GM21390 (cell line): ENCODE results near the gene ELAVL1.
"Not testable (repeated sequence)": the region's sequence is repeated elsewhere in the genome, so short reads cannot be mapped to it uniquely, and the experiment has no call there.

Source experiments
- ATAC-seq: cut with Tn5 transposase; IDR thresholded peaks from one replicate; pipeline ENCODE4 v1.9.1; 2021; ENCODE audit not compliant: unreplicated experiment

The ELAVL1 gene

DNA sequence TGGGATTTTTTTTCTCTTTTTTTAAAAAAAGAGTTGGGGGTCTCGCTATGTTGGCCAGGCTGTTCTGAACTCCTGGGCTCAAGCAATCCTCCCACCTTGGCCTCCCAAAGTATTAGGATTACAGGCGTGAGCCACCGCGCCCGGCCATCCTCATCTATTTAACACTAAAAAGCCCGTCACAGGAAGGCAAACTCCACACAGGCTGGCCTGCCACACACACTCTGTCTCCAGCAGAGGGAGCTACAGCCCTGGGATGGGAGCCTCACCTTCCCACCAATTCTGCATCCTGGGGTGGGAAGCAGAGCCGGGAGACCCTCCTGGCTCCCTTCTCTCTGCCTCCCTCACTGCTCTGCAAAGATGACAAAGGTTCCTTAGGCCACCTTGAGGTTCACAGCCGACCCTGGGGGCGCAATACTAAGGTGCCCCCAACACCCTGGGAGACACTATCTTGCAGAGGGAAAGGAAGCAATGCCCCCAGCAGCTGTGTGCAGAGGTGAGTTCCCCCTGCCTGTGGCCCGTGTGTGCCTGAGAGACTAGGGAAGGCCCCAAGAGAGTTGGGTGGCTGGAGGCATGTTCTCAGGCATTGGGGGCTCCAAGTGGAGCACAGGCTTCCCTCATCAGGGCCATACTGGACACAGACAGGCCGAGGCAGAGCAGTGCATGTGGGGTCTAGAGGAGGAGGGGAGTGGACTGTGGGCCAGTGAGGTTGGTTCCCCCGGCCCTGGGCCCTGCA is 34.6 kb downstream of the ELAVL1 start:
- ATAC-seq, result no peak

DNA sequence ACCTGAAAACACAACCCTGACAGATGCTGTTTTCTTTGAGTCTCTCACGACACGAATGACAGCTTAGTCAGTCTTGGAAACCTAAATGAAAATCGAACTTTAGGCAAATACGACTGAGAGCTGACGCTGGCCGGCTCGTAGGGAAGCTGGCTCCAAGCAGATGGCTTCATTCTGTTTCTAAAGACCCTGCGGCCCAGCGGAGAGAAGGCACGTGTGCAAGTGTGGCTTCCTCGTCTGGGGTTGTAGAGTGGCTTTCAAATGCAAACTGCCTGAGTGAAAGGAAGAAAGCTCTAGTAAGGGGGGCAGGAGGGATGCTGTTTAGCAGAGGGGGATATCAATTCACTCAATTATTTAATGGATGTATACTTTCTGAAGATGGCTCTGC is 35.9 kb downstream of the ELAVL1 start:
- ATAC-seq, result no peak

DNA sequence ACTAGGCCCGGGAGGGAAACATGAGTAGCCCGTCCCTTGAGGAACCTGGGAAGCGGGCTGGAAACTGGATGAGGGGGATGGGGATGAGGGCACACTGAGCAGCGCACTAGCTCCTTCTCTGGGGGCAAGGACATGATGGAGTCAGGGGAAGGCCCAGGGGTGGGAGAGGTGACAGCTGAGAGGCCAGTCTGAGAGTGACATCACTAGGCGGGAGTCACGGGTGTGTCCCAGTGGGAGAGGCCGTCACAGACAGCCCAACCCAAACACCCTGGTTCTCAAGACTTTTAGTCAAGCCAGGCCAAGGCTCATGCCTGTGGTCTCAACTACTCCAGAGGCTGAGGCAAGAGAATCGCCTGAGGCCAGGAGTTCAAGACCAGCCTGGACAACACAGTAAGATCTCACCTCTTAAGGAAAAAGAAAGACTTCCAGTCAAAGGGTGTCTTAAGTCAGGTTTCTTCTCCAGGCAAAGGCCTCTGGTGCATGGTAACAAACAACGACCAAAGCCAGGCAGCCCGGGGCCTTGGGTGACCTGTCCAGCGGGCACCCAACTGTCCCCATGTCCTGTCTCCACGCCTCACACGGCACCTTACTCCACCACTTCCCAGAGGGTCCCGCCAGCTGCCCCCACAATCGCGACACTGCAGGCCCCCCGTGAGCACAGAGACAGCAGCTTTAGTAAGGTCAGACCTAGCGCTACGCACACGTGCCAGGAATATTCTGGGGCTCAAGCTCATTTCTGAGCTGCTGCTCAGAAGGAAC is 36.5 kb downstream of the ELAVL1 start:
- no peak for ATAC-seq

DNA sequence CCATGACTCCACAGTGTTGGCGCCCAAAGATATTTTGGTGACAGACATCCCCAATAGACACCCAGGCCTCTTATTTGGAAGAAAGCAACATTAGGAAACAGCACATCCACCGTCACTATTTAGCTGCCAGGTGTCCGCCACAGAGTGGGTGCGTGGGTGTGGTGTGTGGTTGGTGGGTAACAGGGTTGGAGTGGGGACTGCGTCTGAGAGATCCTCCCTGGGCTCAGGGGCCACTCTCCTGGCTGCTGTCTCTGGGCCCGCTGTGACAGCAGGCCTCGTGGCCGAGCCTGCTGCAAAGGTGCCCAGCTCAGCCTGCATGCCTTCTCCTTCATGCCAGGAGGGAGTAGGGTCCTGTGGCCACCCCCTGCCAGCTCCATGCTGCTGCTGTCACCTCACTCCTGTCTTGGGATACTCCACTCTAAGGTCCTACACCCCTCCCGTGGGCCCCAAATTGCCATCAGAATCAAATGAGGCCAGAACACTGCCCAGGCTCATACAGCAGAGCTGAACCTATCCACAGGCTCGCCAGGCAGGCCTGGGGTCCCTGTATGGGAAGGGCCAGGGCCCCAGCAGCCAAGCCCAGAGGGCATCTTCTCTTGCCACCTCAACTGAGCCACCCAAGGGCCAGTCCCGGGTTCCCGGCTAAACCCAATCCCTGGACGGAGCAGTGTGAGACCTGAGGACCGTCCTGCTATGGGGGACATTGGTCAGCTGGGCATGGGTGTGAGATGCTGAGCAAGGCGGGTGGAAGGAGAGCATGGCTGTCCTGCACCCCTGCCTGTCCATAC is 37.2 kb downstream of the ELAVL1 start:
- no peak for ATAC-seq

DNA sequence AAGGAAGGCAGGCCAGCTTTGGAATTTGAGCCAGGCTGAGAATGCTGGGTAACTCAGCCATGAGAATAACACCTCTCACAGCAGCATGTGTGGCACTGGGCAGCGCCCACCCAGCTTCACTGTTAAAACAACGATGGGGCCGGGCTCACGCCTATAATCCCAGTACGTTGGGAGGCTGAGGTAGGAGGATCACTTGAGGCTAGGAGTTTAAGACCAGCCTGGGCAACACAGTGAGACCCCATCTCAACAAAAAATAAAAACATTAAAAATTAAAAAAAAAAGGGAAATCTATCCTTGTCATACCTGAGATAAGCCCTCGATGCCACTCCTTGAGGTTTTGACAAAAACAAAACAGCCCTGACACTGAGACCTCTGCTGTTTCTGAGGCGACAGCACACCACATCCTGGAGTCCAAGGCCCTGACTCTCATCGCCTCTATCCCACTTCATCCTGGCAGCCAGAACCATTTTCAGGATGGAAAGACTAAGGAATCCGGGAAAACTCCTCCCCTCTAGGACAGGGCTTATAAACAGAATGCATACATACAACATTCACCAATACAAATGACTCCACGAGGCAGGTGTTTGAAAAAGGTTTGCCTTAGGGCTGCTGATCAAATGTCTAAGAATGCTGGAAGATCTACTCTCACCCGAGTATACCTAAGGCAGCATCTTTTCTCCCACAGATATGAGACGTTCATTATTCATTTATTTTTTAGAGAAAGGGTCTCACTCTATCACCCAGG is 39.3 kb downstream of the ELAVL1 start:
- ATAC-seq, result no peak

DNA sequence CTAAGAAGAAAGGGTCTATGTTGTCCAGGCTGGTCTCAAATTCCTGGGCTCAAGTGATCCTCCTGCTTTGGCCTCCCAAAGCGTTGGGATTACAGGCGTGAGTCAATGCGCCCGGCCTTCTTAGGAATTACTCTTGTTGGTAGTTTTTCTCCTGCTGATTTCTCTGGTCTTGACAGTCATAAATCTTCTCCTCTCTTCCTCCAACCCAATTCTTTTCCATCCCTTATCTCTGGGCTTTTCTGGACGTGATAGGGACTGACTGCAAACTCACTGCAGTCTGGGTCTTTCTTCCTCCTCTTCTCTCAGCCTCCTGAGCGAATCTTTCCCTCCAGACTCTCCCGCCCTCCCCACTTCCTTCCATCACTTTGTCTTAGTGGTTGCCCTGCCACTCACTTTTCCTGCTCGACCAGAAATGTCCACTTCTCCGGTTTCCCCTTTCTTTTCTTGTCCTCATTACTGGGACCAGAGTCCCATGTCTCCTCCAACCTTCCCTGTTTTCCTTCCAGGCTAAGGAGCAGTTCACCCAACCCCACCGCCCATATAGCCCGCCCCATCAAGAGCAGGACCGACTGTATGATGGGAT is 40.1 kb downstream of the ELAVL1 start:
- no peak for ATAC-seq

DNA sequence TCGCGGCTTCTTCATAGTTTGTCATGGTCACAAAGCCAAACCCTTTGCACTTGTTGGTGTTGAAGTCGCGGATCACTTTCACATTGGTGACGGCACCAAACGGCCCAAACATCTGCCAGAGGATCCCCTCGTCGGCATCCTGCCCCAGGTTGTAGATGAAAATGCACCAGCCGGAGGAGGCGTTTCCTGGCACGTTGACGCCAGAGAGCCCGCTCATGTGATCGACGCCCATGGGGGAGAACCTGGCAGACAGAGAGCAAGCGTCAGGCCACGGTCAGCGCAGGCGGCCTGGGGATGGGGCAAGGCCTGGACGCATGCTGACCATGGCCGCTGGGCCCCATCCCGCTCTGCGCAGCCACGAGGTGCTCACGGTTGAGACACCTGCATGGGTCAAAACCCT is 41.9 kb downstream of the ELAVL1 start:
- ATAC-seq, result no peak

DNA sequence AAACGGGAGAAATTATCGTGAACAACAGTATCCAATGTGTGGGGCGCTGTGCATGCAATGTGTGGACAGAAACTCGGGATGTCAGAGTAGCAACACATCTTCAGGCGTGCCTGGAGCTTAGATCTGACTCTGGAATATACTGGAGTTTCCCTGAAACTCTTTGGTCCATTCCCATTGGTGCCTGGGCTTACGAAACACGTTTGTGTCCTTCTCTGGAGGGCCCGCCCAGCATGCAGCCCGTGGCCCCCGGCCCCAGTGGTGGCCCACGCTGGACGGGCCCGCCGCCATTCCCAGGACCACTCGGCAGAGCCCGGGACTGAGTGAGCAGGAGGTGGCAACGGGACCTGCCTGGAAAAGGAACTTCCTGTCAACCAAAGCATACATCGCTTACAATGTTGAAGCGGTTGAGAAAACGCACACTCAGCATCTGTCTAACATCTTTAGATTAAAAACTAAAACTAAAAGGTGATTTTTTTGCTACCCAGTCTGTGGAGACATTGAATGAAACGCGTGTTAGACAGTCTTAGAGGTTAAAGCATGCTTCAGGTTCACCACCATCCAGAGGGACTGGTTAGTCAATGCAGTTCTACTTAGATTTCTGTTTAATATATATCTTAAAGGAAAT is 42.7 kb downstream of the ELAVL1 start:
- ATAC-seq, result no peak

DNA sequence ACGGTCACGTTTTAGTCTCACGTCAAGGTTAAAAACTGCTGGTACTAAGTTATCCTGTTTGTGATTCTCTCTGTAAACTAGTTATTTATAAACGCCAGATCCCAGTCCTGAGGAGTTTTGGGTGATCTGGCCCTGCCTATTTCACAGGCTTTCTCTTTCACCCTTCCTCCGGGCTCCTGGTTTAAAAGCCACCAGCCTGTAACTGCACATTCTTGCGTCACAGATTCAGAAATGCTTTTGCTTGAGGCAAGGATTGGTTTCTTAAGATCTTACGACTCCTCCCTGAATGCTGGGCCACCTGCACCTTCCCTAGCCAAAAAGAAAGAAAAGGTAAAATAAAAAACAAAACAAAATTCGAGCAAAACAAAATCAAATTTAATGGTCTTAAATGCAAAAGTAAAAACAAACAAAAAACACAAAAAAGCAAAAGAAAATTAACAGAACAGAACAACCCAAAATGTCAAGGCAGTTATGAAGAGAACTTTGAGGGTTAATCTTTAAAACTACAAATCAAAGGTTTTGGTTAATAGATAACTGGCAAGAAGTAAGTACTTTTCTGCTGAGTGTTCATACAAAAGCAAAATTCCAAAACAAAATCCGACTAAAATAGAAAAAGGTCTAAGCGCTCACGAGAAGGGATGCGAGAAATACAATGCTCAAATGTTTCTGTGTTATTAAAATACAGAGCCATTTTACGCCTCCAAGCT is 43.4 kb downstream of the ELAVL1 start:
- no peak for ATAC-seq

DNA sequence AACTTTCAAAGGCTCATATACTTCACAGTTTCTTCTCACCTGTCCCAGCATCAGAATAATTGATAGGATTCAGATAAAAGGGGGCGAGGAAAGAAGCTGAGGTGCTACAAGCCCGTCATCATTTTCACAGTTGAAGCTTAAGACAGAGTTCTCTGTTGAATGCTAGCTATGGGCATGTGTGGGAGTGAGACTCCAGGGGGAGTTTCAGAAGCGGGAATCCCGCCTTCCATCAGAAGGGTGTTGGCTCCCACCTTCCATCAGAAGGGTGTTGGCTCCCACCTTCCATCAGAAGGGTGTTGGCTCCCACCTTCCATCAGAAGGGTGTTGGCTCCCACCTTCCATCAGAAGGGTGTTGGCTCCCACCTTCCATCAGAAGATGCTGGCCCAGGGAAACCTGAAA is 44.4 kb downstream of the ELAVL1 start:
- ATAC-seq, result not testable (repeated sequence)

DNA sequence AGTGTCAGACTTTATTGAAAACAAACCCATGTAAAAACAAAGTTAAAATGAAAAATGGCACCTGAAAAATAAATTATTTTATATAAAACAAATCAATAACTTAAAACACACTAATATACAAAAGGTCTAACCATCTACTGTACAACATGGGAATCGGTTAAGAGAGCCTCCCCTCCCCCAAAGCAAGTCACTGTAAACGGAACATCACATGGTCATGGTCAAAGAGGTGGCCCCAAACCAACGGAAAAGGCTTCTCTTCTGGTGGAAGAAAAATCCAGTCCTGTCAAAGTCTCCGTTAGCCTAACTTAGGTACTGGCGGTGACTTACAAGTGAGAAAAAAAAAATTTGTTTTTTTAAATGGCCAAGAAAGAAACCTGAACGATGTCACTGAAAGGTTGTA is 46.2 kb downstream of the ELAVL1 start:
- no peak for ATAC-seq

DNA sequence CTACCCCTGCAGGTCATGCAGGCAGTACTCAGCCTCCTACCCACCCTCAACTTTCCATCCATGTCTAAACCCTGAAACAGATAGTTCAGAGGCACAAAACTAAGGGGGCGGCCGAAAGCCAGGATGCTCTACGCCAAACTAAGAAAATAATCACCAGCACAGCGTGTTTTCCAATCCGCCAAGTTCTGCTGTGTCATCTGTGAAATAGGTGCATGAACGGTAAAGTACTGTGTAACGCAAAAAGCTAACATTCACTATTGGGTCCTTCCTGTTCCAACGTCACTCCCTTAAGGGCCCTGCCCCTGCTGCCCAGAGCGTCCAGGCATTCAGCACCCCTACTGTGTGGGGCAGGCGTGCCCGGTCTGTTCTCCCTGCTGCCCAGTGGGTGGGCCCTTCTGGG is 49.7 kb downstream of the ELAVL1 start:
- ATAC-seq, result no peak

DNA sequence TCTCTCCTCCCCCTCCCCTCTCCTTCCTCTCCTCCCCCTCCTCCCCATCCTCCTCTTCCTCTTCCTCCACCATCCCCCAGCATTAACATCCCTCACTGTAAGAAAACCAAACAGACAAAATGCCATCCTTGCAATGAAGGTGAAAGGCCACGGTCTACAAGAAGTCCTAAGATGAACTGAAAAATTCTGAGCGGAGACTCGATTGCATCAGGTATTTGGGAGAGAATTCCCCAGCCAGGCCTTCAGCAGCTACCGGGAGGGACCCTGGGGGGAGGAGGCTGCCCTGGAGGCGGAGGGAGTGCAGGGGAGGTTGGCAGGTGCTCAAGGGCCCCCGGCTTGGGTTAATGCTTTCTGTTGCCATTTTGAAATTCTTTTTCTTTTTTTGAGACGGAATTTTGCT is 51.9 kb downstream of the ELAVL1 start:
- no peak for ATAC-seq

DNA sequence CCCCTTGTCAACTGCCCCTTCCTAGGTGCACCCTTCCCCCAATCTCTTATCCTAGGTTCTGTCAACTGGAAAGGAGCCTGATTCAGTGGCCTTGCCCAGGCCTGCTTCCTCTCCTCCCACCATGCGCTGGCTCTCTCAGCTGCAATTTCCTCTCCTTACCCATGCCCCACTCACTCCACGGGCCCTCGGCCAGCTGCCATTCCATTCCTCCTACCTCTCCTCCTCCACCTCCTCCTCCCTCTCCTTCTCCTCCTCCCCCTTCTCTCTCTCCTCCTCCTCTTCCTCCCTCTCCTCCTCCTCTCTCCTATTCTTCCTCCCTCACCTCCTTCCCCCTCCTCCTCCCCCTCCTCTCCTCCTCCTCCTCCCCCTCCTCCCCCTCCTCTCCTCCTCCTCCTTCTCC is 52.4 kb downstream of the ELAVL1 start:
- no peak for ATAC-seq

DNA sequence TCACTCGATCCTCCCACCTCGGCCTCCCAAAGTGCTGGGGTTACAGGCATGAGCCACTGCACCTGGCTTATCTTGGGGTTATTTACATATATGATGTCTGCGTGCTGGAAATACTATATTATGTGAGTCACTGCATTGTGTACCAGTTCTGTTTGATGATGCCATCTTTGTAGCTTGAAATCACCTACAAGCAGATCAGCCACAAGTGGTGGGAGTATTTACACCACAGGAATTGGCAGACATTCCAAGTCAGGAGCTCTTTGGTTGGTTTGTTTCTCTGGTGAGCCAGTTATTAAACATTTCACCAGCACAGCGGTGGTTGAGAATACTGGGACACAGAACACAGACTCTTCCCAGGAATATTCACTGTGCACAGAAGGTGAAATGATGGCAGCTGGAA is 57.5 kb downstream of the ELAVL1 start:
- ATAC-seq, result no peak

DNA sequence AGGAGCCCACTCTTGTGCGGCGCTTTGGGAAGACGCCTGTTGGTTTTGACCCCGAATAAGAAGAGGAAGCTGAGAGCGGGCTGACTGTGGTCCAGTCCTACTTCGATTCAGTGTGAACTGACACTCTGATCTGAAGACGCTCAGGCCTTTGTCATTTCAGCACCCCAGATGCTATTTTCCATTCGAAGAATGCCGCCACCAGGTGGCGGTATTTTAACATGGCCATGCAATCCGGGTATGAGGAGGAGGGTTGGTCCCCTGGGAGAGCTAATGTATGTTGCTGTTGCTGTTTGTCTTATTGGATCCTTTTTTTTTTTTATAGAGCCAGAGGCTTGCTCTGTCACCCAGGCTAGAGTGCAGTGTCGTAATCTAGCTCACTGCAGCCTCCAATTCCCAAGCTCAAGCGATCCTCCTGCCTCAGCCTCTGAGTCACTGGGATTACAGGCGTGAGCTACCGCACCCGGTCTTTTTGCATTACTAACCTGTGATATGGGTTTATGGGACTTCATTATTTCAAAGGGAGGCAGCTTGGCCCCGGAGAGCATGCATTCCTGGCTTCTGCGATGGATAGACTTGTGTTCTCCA is 61.2 kb downstream of the ELAVL1 start:
- ATAC-seq, result peak; percentile 17

DNA sequence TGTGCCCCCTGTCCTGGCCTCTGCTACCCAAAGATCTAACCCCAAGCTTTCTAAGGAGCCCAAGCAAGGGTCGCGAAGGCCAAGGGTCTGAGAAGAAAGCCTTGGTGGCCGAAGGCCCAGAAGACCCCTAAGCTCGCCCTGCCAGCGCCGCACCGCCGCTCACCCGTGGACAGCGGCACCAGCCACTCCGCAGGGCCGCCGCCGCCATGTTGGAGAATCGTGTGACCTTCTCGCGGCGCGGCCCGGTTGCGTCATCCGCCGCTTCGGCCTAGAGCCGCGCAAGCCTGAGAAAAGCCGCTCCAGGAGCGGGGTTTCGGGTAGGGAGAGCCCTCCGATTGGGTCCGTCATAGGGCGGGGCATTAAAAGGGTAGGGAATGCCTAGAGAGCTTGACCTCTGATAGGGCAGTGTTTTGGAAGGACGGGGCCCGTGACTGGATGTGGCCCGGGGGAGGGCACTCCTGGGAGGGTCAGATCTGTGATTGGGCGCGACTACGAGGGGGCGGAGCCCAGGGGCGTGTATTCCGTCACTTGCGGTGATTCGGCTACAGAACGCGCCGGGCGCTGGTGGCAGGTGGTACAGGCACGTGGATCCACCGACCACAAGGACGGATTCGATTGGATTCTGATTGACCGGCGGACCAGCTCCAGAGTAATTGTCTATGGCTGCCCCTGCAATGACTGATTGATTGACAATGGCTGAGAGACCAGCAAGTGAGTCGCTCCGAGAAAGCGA is 61.8 kb downstream of the ELAVL1 start, which contains the start of gene TIMM44:
TIMM44 (minus strand) TSS at position 223 of the 733 bp plus-strand sequence; CDS start at position 208, 15 bp downstream.
- ATAC-seq, result peak; percentile 90

DNA sequence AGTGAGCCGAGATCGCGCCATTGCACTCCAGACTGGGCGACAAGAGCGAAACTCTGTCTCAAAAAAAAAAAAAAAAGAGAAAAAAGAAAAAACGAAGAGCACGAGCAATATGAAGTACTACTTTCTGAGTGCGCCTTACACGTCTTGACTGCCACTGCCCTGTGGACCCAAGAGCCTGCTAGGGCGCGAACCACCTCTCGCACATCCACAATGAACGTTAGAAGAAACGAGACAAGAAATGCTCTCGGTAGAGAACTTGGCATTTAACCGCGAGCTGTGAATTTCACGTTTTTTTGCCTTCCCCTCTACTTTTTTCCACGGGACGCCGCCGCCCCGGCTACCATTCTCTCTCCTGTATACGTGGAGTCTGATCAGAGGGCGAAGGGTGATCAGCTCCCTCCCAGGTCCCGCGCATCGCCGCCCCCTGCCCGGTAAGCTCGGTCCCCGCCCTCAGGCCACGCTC is 62.4 kb downstream of the ELAVL1 start:
- no peak for ATAC-seq
